HG03135 (cell line): ENCODE measurements around the gene RNU5B-1.

ENCODE experiments used
- ATAC-seq: cut with Tn5 transposase; IDR thresholded peaks from one replicate; pipeline ENCODE4 v1.9.1; 2021; ENCODE audit warnings: mild to moderate bottlenecking, moderate library complexity; ENCODE audit not compliant: unreplicated experiment

Gene RNU5B-1

DNA sequence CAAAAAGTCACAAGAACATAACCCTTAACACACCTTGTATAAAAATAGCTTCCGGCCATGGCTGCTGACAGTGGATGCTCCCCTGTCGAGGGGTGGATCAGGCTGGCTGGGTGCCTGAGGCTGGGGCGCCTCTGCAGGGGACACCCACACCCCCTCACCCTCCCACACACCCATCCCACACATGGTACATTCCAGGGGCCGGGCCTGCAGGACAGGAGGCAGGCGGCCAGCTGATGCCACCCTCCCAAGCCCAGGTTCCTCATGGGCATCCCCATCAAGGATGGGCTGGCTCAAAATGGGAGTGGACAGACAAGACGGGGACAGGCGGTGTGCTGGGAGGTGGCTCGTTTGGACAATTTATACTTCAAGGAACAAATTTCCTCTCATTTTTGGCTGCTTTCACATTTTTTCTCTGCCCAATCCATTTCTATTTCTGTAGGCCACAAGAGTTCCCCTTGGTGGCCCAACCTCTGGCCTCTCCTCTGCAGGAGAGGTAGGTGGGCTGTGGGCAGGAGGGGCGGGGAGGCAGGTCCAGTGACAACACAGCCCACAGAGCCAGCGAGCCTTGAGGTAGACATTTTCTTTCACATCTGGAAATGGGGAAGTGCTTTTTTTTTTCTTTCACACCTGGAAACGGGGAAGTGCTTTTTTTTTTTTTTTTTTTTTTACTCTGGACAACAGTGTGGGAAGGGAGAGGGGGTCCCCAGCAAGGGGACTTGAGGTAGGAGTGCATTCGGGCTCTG is 23.3 kb downstream of the RNU5B-1 start:
- no peak for ATAC-seq

DNA sequence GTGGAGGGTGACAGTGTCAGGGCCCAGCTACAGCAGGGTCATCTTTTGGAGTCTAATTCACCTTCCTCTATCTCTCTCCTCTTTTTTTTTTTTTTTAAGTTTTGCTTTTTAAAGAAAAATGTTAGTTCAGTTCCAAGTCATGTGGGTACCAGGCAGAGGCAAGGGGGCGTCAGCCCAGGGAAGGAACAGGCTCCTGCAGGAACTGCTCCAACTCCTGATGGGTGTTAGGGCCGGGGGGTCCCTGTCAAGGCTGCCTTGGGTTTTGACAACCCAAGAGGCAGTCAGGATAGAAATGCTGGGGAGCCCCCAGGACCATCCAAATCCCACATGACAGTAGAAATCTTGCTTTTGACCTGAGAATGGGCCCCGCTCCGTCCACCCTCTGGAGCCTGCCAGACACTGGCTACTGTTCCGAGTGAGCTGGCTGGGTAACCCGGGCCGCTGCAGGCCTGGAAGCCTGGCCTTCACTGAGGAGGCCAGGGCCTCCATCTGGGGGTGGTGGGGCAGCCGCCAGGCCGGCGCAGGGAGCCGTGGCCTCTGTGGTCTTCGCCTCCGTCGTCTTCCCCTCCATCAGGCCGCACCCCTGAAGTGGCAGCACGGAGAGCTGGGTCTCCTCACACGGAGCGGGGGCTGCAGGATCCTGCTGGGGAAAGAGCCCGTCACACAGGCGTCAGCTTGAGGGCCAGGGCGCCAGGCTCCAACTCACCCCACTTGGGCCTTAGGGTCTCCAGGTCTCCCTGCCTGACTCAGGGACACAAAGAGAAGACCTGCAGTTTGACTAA is 24.2 kb downstream of the RNU5B-1 start:
- ATAC-seq = no peak

DNA sequence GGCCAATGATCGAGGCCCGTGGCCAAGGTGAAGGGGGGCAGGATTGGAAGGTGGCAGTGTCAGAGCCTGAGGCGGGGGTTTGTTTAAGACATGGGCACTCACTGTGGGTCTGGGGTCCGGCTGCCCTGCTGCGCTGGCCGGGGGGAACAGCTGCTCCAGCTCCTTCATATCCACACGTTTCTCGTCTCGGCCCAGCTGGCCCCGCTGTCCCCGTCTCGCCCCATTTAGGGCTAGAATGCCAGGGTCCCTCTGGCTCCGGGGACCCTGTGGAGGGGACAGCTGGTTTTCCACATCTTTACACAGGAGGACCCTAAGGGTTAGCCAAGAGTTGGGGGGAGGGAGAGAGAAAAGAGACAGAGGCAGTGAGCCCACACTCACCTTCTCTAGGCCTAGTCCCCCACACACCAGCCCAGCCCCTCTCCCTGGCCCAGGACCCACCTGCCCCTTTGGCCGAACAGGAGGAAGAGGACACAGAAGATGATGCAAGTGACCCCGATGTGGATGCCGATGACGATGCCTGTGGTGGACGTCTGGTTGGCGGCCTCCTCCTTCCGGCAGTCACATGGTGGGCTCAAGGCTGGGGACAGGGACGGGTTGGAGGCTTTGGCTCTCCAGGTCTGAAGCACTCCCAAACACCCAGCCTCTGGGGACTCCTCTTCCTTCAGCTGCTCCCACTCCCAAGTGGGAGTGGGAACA is 25.0 kb downstream of the RNU5B-1 start:
- no peak for ATAC-seq

DNA sequence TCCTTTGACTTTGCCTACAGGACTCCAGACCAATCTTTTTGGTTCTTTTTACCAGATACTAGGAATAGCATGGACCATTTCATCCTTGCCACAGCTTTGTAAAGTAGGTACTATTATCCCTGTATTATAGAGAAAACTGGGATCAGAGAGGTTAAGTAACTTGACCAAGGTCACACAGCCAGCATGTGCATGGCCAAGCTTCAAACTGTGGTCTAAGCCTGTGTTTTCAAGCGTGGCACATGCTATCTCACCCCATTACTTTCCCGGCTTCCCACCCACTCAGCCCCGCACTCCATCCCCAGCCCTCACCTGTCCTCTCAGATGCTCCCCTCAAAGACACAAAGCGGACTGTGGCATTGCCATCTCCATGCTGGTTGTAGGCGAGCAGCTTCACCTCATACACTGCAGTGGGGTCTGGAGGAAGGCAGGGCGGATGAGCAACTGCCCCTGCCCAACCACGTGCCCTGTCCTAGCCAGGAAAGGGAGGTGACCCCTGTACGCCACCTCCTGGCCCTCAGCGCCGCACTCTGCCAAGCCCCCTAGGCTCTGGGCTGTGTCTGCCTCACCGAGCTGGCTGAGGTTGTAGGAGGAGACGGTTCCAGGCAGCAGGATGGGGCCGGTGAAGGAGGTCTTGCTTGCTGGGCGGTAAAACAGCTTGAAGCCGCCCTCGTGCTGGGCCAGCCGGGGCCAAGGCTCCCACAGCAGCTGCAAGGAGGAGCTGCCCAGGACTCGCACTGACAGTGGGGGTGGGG is 25.7 kb downstream of the RNU5B-1 start:
- no peak for ATAC-seq

DNA sequence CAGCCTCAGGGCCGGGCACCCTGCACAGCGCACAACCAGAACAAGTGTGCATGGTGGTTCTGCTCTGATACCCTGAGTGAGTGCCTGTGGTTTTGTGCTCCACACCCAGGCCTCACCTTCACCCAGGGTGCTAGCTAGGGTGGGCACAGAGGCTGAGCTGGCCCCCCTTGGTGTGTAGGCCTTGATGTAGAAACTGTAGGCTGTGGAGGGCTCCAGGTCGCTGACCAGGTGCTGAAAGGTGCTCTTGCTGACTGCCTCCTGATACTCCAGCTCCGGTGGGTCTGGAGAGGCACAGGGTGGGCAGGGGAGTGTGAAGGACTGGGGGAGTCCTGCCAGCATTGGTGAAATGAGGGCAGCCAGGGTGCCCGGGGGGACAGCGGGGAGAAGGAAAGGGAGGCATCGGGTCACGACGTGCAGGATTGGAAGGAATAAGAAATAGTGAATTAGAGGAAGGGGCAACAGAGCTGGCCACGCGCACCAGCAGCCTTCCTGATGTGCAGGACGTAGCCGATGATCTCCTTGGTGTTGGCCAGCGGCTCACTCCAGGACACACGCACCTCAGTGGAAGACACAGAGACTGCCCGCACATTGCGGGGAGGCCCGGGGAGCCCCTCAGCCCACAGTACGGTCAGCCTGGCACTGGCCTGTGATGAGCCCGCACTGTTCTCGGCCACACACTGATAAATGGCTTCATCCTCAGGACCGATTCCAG is 26.6 kb downstream of the RNU5B-1 start:
- no peak for ATAC-seq

DNA sequence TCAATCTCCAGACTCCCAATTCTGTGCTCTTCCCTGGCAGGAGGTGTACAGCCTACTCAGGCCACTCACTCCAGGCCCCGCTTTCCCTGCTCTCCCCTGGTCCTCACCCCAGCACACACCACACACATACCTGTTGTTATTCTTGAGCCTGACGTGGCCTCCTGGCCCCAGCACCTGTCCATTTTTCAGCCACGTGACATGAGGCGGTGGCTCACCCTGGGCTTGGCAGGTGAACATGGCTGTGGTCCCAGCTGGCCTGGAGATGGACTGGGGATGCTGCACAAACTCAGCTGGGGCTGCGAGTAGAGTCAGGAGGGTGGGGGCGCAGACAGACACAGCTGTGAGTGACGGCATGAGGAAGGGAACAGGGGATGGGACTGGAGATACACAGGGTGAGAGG is 27.3 kb downstream of the RNU5B-1 start:
- ATAC-seq = no peak

DNA sequence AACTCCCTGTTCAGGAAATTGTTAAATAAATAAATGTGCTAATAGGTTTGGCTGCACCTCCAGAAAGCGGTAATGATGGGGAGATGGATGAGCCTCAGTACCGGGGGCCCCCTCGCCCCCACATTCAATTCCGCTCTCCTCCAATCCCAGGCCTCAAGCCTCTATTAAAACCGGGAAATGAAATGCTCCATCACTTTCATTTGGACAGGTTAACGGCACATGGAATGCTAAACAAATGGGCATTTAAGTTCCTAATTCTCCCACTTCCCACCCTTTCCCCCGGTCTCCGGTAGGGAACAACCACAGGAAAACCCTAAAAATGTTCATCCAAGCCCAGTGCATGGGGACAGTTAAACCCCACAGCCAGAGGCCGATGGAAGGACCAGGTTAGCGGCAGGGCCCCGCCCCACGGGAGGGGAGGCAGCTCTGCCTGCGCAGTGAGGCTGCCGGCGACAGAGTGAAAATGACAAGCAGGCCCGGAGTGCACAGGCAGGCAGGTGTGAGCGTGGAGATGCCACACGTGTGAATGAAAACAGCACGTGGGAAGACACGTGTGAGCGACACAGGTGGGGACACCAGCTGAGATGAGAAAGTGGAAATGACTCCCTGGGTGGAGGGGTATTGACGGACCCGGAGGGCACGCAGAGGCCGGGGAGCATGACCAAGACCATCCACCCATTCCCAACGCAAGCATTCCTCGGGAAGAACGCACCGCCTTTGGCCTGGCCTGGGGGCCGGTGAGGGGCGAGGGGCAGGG is 28.1 kb downstream of the RNU5B-1 start:
- no peak for ATAC-seq

DNA sequence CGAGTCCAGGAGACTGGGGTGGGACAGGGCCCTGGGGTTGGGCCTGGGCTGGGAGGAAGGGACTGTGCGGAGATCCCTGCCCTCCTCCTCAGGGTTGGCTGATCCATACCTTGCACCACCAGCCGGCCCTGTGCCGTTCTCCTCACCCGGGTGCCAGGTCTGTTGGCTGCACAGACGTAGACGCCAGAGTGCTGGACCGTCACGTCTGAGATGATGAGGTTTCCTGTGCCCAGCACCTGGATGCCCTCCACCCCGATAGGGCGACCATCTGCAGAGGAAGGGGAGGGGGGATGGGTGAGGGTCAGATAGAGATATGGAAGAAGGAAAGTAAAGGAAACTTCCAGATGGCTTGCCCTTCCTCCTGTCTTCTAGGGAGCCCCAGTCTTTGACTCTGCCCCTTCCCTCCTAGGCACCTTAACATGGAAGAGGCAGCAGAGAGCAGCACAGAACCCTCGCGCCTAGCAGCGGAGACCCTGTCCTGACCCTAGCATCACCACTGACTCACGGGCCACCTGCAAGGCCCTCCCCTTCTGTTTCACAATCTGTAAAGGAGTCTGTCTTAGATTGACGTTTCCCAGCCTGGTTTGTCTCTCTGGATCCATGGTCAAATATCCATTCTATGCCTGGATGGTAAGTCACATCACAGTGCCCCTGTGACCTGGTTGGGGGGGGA is 28.8 kb downstream of the RNU5B-1 start:
- ATAC-seq = no peak

DNA sequence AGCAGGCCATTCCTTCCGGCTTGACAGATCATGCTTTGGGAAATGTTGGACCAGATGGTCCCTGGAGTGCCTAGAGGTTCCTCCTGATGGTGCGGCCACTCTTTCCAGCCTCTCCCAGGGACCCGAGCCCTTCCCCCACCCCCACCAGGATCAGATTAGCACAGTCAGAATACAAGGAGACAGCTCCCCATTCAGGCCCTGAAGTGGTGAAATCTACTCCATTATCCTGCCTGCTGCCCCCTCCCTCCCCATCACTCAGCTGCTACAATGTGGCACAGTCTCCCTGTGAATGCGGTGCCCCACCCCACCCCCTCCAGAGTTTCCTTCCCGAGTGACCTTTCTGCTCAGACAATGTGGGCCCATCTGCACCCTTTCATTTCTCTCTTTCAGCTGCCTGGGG is 29.4 kb downstream of the RNU5B-1 start:
- no peak for ATAC-seq

DNA sequence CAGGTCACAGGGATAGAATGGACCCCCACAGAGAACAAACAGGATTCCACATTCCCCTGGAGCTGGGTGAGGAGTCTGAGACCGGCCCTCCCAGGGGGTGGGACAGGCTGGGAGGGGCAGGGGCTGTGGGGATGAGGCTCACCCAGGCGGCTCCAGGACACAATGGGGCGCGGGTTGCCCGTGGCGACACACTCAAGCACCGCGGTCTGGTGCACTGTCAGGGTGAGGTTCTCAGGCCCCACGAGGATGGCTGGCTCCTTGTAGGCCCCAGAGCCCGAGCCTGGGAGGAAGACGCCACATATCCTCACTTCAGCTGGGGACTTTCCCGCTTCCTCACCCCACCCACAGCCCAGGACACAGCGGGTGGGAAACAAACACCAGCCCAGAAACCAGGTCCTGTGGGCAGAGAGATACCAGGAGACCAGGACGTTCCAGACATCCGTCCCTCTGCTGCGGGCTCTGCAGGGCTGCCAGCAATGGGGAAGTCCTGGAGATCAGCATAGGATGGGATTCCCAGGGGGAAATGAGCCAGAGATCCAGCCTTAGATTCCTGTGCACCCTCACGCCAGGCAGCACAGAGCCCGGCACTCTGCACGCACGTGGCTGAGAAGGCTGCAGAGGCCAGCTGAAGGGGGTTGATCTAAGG is 30.2 kb downstream of the RNU5B-1 start:
- no peak for ATAC-seq

DNA sequence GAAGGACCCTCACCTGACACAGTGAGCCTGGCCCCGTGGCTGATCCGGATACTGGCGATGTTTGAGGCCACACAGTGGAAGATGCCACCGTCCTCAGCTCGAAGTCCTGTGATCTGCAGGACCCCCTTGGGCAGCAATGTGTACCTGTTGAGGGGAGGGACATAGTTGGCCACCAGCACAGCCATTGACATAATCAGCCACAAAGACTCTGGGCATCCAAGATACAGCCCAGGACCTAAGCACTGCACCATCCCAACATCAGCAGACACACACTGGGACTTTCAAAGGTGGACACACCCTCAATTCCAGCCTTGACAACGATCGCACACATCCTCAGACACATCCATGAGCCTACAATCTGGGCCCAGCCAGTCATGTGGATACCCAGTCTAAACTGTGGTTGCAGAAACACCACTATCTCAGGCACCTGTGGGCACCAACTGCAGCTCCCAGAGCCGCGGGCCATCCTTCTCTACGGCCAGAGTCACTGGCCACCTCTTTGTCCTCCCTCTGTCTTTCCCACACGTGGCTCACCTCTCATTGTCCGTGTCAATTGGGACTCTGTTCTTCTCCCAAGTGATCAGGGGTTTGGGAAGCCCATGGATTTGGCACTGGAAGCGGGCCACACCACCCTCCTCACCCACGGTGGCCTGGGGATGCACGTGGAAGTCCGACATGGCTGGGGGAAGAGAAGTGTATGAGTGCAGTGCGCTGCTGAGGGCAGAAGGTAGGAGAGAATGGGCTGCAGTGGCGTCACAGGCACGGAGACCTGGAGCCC is 31.0 kb downstream of the RNU5B-1 start:
- no peak for ATAC-seq

DNA sequence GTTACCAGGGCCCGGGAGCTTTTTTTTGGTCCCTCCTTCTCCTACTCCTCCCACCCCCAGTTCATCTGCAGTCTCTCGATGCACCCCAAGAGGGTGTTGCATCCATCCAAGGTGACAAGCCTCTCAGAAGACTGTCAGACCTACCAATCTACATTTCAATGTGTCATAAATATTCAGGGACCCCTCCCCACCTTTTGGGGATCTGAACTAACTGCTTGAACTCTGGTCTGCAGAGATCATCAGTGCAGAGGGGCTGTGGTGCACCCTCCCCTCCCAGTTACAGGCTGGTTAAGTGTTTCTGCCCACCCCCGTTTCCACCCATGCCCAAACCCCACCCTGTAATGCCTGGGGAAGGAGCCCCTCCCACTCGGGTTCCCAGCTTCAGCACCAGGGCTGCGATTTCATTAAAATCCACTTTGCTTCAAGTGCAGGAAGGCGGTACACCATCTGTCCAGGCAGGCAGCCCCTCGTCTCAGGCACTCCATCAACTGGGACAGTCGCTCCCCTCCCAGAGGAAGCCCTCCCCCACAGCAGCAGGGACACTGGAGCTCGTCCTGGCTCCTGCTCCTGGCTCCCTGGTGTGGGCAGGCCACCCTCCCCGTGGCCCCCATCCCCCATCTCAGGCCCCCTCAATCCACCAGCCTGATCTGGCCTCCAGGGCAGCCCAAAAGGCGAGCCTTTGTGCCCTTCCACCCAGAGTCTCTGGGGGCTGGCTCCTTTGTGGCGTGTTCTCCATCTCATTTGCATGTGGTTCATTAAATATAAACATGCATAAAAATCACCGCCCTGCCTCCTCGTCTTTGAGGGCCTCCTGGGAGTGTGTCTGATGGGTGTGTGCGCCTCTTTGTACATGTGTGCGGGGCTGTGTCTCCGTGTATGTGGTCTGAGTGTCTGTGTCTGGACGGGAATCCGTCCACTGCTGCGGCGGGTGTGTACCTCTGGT is 32.3 kb downstream of the RNU5B-1 start:
- no peak for ATAC-seq

DNA sequence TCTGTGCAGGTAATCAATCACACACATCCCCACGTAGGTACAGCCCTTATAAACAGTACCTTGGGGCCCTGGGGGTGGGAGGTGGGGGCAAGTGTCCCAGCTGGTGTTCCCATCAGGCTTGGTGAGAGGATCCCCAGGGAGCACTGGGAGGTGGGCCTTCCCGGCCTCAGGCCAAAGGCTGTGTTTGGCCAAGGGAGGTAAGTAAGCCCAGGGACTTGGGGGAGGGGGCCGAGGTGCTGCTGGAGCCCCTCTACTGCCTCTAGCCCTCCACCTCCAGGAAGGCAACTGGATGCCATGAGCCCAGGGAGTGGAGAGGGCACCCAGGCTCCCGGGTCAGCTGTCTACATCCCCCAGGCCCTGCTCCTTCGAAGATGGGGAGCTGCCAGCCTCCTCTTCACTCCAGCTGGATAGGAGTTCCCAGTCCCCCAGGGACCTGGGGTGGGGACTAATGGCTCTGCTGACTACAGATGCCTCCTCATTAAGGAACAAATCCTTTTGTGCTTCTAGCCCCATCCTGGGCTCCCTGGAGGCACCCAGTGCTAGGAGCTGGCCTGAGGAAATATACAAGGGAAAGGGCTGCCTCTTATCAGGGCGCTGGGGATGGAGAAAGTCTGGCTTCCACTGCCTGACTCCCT is 33.1 kb downstream of the RNU5B-1 start:
- no peak for ATAC-seq

DNA sequence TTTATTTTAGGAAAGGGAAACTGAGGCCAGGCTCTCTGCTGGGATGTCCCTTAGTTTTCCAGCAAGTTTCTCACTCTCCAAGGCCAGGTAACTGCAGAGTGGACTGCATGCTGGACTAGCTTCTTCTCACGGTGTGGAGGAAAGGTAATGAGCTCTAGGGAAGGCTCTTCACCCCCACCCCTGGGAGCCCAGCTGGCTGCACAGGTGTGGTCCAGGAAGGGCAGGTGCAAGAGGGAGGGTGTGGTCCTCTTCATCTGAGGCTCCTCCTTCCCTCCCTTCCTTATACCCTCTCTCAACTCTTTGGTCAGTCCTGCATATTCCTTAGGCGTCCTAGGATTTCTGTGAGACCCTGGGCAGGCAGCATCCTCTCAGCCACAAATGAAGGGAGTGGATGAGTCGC is 33.9 kb downstream of the RNU5B-1 start:
- ATAC-seq = no peak

DNA sequence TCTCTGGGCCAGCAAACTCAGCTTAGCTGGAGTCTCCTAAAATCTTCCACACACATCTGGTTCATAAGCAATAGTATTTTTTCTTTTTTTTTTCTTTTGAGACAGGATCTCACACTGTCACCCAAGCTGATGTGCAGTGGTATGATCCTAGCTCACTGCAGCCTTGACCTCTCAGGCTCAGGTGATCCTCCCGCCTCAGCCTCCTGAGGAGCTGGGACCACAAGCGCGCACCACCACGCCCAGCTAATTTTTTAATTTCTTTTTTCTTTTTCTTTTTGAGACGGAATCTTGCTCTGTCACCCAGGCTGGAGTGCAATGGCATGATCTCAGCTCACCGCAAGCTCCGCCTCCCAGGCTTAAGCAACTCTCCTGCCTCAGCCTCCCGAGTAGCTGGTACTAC is 34.3 kb downstream of the RNU5B-1 start:
- no peak for ATAC-seq

DNA sequence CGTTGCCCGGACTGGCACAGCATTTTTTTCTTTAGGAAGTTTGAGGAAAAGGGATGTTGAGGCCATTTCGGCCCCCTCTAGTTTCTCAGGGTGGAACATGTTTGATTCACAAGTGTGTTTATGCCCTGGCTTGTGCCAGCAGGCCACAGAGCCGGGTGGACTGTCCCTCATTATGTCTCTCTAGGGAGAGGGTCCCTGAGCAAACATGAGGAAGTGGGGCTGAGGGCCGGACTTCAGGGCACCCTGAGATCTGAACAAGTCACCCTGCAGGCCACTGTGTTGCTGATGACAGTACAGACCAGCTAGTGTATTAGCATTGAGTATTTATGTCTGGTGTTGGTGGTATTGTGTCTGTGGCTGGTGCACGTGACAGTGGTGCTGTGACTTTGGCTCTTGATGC is 34.9 kb downstream of the RNU5B-1 start:
- no peak for ATAC-seq
